ENCODE measurements around the gene HS3ST3A1. TPM values are rescaled to one million over a fixed set of nuclear protein-coding genes. Genes with fewer than 3 reads are reported as not detected.

HS3ST3A1 gene
- total RNA-seq, 1 experiment from 2014 or later: not detected

- no peak for TF ChIP-seq ZBTB33 (IDR thresholded peaks at IDR 0.05; ENCODE audit: extremely low read depth, insufficient replicate concordance, low read length)
- no peak for TF ChIP-seq POLR2A (IDR thresholded peaks at IDR 0.05; ENCODE audit: borderline replicate concordance, extremely low read depth, insufficient read depth, insufficient read length)
- TF ChIP-seq MAX (IDR thresholded peaks at IDR 0.05): no peak
- TF ChIP-seq EZH2phosphoT487 (IDR thresholded peaks at IDR 0.05; ENCODE audit: borderline replicate concordance): no peak
- TF ChIP-seq REST (IDR thresholded peaks at IDR 0.05; ENCODE audit: low read depth): no peak
- no peak for TF ChIP-seq RAD21 (IDR thresholded peaks at IDR 0.05; ENCODE audit: low read depth)
- no peak for TF ChIP-seq ATF3 (IDR thresholded peaks at IDR 0.05)
- TF ChIP-seq EZH2 (IDR thresholded peaks at IDR 0.05): no peak
- no peak for TF ChIP-seq ZFX (IDR thresholded peaks at IDR 0.05)
- no peak for TF ChIP-seq SRF (IDR thresholded peaks at IDR 0.05; ENCODE audit: low read depth)
- TF ChIP-seq CEBPB (IDR thresholded peaks at IDR 0.05; ENCODE audit: low read depth): no peak
- no peak for TF ChIP-seq YY1 (IDR thresholded peaks at IDR 0.05; ENCODE audit: extremely low read depth, insufficient replicate concordance, low read depth, low read length)
- TF ChIP-seq POLR2AphosphoS5 (IDR thresholded peaks at IDR 0.05; ENCODE audit: low read depth, low read length): no peak
- DNase-seq (ENCODE audit: low read depth, low spot score) (no peak), ATAC-seq (no peak)
- no peak overlapping the region for H3K4me3 ChIP-seq (replicated peaks in 1 of 2; ENCODE audit: low read depth in 1 of 2, low read length in 2 of 2)
- CTCF ChIA-PET: no interaction called here
- H3K79me2 ChIP-seq (ENCODE audit: insufficient read depth, low read length): no peaks in the 10 kb centered on the region
- intact Hi-C loops (cut with micrococcal nuclease): no loop called here
- no peaks in the 10 kb centered on the region for H3K36me3 ChIP-seq (ENCODE audit: control insufficient read depth in 1 of 2, insufficient read depth in 2 of 2, low read length in 2 of 2)
- no peak overlapping the region for H2AFZ ChIP-seq (ENCODE audit: low read depth, low read length, poor library complexity, severe bottlenecking)
- no TSS peak for BruUV-seq (replicated peaks)
- no peak overlapping the region for H3K4me2 ChIP-seq (ENCODE audit: low read length)
- H3K27ac ChIP-seq (ENCODE audit: low read depth, low read length): no peak overlapping the region
- H3K9me2 ChIP-seq (ENCODE audit: insufficient read depth): no peaks in the 10 kb centered on the region
- H3K4me1 ChIP-seq (ENCODE audit: control insufficient read depth in 1 of 2, insufficient read depth in 2 of 2, low read length in 2 of 2): no peaks in the 10 kb centered on the region
- no peak overlapping the region for H3K9ac ChIP-seq (ENCODE audit: low read length)
- no peaks in the 10 kb centered on the region for H3K9me3 ChIP-seq (ENCODE audit: control insufficient read depth in 1 of 2, insufficient read depth in 1 of 2, low read depth in 1 of 2, low read length in 2 of 2)
- RAD21 ChIA-PET (ENCODE audit: low non-redundant PET in 1 of 2, low total read pairs in 2 of 2, uncharacterized antibody in 2 of 2, unreplicated experiment in 2 of 2): no interaction called here
- POLR2A ChIA-PET: no interaction called here
- H4K20me1 ChIP-seq (ENCODE audit: insufficient read depth): no peaks in the 10 kb centered on the region
- H3K27me3 ChIP-seq (ENCODE audit: insufficient read depth, low read length): no peaks in the 10 kb centered on the region
Measured at GRCh38 chr17:13583996-13584700, 17.6 kb downstream of the HS3ST3A1 start.
